Metanephros (tissue), 1 donor: Measurements from ENCODE around the gene TMEM63A. TPM values are rescaled to one million over a fixed set of nuclear protein-coding genes. Genes with fewer than 3 reads are reported as not detected.

Experiments used
- total RNA-seq: library from RNA; depleted of rRNA; stranded (reverse); fragments of >200 nt; gene quantifications from one replicate; pipeline ENCODE4 v1.2.3, GENCODE V29; 2014

TMEM63A gene
- total RNA-seq, result 70.2 TPM

DNA sequence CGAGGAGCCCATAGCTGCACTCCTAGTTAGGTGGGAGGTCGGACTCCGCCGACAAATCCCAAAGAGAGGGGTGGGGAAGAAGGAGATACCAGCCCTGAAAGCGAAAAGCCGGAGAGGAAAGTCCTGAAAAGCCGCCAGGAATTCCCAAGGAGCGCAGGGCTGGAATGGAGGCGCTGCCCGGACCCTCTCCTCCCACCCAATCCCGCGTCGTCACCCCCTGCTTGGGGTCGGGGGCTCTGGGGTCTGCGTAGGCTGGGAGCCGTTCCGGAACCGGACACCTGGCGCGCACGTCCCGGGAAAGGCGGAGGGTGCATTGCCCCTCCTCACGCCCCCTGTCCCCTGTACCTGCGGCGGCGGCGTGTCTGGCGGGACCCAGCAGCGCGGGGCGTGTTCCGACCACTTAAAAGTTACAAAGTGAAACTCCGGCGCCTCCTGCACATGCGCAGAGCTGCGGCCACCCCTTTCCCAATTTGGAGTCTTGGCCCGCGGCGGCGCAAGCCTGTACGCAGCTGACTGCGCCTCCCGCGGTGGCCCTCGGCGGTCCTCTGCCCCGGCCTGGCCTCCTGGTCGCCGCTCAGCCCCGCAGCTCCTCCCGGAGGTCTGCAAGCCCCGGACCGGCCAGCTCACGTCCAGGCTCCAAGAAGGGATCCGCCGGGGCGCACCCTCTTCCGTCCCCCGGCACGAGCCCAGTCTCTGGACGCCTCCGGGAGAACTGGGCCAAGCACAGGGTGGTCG, at the start of gene TMEM63A:
TSS of gene TMEM63A (minus strand) at position 422 of the 735 bp plus-strand sequence. CDS start 4,800 bp downstream, outside the sequence.

DNA sequence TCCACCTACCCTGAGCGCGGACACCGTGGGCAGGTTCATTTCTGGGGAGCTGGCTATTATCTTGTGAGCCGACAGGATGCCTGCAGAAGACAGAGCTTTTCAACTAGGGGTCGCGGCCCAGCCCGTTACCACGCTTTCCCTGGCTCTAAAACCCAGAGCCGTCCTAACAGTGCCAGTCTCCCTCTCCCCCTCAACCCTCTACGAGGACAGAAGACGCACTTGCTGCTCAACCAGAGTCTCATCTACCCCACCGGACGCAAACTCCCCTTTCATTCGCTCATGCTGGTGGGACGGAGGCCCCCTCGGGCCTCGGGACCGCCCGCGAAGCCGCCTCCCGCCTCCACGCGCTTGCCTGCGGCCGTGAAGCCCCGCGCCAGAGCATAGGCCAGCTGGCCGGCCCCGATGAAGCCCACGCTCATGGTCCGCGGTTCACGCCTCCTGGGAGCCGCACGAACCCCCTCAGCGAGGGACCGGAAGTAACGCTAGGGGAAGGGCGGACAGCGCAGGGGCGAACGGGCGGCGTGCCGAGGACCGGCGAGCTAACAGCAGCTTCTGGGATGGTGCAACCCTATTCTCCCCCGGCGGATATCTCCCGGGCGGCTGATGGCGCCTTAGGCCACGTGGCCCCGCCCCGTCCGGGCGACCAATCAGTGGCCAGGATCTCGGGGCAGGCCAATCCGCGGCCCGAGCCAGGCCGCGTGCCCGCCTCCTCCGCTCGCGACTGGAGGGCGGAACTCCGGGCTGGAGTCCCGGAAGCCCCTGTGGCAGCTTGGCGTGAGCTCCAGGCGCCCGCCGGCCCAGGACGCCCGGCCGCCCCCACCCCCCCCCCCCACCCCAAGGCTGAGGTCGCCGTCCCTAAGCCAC, 41.7 kb upstream of the TMEM63A start, which contains the start of gene PYCR2:
TSS of gene PYCR2 (minus strand) at position 559 of the 864 bp plus-strand sequence. CDS start at position 419, 140 bp downstream.

DNA sequence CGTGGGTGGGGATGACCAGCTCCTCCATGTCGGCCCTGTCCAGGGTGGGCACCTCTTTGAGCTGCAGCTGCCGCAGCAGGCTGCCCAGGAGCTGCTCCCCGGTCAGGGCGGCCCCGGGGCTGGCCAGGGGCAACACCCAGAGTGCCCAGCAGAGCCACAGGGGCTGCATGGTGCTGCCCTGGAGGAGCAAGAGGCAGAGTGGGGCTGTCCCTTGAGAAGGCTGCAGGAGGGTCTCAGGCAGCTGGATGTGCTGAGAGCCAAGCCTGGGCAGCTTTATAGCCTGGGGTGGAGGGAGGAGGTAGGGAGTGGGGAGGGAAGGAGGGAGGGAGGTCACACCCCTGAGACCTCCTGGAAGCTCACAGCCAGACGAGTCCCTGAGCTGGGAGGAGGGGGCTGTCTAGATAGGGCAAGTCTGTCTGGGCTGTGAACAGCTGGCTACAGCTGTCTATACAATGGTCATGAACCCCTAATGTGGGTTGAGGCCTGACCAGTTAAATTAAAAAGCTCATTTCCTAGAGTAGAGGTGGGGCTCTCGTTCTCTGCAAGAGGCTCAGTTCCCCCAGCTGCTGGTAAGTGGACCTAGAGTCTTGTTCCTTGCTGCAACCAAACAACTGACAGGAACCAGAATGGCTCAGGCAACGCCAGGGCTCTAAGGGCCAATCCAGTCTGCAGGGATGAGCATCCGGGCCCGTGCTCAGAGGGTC, 6.9 kb upstream of the TMEM63A start, which contains the start of gene LEFTY1:
TSS of gene LEFTY1 (minus strand) at position 249 of the 704 bp plus-strand sequence. CDS start at position 169, 80 bp downstream.

DNA sequence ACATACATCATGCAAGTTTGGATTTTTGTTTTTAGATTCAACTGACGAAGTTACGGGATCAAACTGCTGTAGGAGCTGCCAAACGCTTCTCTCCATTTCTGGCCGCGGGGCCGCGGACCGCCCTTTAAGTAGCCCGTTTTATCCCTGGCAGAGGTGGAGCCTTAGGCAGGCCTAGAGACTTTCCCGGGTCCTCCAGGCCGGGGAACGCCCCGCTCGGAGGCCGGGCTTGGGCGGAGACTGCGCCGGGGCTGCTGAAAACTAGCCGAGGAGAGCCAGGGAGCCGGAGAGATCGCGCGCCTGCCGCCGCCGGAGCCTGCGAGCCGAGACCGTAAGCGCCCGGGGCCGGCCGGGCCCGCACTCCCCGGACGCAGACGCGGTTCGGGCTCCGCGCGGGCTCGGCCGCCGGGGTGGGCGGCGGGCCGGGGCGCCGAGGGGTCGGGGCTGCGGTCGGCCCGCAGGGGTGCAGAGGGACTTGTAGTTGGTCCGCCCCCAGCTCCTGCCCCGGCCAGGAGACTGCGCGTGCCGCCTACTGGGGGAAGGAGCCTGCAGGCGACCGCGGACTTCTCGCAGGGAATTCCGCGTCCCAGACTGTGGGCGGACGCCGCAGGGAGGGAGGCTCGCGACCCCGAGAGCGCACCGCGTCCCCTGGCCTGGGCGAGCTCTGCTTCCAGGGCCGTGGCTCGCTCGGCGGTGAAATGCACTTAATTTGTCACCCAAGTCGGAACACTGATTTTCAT, 72.2 kb downstream of the TMEM63A start, which contains the start of gene EPHX1:
TSS of gene EPHX1 (plus strand) at position 283 of the 737 bp plus-strand sequence. CDS start 18,606 bp downstream, outside the sequence.

Other genes starting within 250 kb of the TMEM63A start
- 30.5 TPM for gene ENAH, start 229.3 kb downstream of the TMEM63A start, total RNA-seq
- 221 TPM for gene SRP9, start 104.6 kb downstream of the TMEM63A start, total RNA-seq
- 35.4 TPM for gene EPHX1, start 72.3 kb downstream of the TMEM63A start, total RNA-seq
- gene LEFTY1, start 6.8 kb upstream of the TMEM63A start, total RNA-seq, result 3.9 TPM
- gene PYCR2, start 41.9 kb upstream of the TMEM63A start, total RNA-seq, result 37.7 TPM
- 0.58 TPM for gene LEFTY2, start 58.8 kb upstream of the TMEM63A start, total RNA-seq
- 28.0 TPM for gene SDE2, start 117.0 kb upstream of the TMEM63A start, total RNA-seq
- 550 TPM for gene H3-3A, start 180.3 kb upstream of the TMEM63A start, total RNA-seq